Inflammatory macrophage (primary cell): ENCODE data around the gene GAPVD1.
"Not testable (repeated sequence)": the region's sequence is repeated elsewhere in the genome, so short reads cannot be mapped to it uniquely, and the experiment has no call there.

Experiments used
- DNase-seq, 2 donors: peaks; one replicate each; pipeline ENCODE4 v3.0.0-alpha.2; 2020 to 2022

The GAPVD1 gene

GRCh38 chr9:125376261-125377226, 114.9 kb downstream of the GAPVD1 start:
- DNase-seq, result no peak

DNA sequence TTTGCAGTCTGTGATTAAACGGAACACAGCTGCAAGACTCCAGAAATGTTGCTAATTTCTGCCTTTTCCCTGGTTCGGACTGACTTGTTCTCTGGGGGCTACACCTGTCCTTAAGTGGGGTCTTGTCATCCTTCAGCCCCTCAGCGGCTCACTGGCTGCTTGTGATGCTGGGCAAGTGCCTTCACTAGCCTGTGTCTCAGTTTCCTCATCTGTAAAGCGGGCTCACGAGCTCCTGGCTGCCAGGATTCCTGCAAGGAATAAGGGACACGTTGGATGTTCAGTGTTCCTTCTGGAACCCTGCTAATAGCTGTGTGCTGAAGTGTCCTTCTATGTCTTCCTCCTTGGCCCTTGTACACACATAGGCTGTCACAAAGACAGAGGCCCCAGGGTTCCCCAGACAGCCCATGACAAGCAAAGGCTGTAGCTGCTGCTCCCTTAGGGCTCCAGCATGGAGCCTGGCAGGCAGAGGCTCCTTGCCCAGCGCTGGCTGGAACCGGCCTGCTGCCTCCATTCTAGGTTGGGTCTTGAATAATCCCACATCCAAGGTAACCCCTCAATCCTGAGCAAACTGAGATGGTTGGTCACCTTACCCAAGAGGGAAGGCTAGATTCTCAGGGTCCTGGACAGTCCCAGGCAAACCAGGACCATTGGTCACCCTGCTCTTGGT, 116.1 kb downstream of the GAPVD1 start:
- DNase-seq, result no peak

- no peak for DNase-seq
Measured at GRCh38 chr9:125378778-125379177, 117.2 kb downstream of the GAPVD1 start.

DNA sequence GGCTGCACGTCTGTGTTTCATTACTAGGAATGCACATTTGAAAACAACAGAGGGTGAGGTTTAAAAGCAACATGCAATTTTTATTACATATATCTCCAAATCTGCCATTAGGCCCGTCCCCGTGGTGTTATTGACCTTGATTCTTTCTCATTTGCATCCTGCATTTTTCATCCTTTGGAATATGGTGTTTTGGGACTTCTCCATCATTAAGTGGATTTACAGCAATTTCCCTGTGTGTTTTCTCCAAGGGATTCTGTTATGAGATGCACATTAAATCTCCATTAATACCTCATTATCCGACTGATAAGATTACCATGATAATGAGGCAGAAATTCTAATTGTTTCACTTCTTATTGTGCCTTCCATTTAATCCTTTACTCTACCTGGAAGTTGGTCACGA, 117.6 kb downstream of the GAPVD1 start:
- DNase-seq, result no peak

DNA sequence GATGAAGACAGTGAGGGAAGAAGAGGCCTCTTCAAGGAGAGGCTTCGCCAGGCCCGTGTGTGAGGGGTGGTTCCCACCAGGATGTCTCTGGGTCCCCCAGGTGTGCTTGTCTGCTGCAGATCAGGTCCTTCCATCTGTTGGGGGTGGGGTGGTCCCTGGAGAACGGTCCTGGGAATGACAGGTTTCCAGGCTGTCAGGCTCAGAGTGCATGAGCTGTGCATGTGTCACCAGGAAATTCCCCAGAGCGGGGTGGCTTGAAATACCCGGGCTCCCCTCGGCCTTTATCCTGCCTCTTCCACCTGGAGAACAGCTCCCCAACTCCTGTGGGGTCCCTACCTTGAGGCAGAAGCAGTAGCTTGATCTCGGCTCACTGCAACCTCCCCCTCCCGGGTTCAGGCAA, 118.8 kb downstream of the GAPVD1 start:
- DNase-seq, result no peak

DNA sequence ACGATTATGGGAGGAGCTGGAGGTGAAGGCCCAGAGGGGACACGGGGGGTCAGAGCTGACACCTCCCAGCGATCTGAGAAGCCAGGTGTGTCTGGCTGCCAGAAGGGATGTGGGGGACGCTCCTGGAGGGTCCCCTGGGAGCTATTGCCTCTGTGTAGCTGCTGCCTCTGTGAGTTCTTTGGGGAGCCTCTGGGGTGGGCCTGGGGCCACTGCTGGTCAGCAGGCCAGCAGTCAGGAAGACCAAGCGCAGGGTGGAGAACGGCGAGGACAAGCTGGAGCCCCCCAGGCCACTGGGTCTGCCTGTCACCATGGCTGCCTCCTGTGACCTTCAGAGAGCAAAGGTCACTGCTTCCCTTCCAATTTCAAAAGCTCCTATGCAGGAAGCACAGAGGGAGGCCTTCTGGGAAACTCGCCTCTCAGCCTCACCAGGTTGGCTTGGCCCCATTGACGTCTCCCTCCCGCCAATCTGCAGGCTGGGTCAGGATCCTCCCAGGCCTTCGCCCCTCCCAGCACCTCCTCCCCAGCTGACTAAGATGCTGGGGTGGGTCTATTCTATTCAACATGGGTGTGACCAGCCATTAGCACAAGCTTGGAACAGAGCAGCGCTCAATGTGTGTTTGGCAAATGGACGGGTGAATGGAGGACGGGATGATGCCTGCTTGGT, 126.4 kb downstream of the GAPVD1 start:
- DNase-seq, result no peak

DNA sequence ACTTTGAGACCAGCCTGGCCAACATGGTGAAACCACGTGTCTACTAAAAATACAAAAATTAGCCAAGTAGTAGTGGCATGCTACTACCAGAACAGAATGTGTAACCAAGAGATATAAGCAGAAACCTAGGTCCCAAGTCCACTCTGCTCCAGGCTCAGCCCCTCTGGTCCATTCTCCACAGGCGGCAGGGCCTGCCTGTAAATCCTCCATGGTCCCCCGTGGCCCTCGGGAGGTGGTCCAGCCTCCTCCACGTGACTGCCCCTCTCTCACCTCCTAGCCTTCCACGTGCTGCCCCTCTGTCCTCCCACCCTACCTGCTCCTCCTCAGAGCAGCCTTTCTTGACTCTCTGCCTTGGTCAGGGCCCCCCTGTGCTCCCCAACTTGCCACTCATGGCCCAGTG, 127.4 kb downstream of the GAPVD1 start:
- no peak for DNase-seq

DNA sequence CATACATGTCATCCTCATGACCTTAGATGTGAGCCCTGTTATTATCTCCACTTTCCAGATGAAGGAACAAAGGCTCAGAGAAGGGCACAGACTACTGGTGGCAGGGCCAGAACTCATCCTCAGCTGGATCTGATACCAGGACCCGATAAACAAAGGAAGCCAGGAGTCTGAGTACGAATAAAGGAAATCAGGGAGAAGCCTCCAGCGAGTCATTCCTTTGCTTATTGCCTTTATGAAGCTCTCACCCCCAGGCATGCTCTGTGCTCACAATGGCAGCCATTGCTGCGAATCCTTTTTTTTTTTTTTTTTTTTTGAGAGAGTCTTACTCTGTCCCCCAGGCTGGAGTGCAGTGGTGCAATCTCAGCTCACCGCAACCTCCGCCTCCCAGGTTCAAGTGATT, 130.1 kb downstream of the GAPVD1 start:
- DNase-seq, result no peak

DNA sequence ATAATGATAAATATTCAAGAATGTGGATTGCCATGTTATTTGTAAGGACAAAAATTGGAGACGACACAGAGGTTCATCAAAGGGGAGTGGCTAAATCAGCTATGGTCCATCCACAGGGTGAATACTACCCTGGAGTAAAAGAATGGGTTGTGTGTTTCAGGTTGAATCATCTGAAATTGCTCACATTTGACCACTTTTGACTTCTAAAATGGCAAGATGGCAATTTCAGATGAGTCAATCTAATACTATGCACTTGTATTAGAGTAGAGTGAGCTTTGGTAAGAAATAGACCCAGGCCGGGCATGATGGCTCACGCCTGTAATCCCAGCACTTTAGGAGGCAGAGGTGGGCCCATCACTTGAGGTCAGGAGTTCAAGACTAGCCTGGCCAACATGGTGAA, 131.8 kb downstream of the GAPVD1 start:
- DNase-seq, result no peak

DNA sequence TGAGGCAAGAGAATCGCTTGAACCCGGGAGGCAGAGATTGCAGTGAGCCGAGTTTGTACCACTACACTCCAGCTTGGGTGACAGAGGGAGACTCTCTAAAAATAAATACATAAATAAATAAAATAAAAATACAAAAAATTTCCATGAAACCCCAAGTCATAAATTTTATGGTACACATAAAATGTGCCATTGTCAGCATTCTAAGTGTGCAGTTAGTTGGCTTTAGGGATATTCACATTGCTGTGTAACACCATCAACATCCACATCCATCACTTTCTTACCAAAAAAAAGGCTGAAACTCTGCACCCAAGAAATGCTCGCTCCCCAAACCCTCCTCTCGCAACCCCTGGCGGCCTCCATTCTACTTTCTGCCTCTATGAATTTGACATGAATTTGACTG, 135.2 kb downstream of the GAPVD1 start:
- no peak for DNase-seq

DNA sequence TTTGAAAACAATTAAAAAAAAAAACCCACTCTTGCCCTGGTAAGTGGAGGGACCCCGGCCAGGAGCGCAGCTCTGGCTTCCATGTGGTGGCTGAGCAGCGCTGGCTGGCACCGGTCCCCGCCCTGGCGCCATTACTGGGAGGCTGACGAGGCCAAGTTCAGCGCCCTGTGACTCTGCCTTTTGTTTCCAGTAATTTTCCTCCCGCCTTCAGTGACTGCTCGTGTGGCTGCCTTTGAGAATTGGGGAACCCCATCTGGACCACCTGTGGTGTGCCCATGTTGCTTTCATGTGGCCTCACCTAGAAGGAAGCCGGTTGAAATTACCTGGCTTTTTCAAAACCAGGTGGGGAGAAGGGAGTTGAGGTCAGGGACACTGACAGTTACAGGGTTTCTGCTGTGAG, 136.1 kb downstream of the GAPVD1 start:
- DNase-seq, result no peak

- no peak for DNase-seq
Measured at GRCh38 chr9:125398243-125398642, 136.6 kb downstream of the GAPVD1 start.

- no peak for DNase-seq
Measured at GRCh38 chr9:125399165-125399564, 137.5 kb downstream of the GAPVD1 start.

DNA sequence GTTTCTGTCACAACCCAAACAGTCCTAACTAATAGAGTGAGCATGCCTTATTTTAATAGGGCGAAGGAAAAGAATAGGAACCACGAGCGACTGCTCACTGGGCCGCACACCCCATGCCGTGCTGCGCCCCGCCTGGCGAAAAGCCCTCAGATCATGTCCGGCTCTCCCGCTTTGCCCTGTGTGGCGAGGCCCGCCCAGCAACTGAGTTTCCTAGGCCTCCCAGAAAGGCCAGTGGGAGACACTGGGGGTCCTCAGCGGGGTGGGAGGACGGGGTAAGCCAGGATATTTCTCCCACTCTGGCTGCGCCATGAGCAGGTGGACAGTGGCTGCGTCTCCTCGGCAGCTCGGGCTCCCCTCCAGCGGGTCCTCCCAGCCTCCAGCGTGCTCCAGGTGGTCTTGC, 138.0 kb downstream of the GAPVD1 start:
- no peak for DNase-seq

GRCh38 chr9:125400232-125400631, 138.6 kb downstream of the GAPVD1 start:
- not testable (repeated sequence) for DNase-seq

GRCh38 chr9:125400725-125401716, 139.4 kb downstream of the GAPVD1 start:
- DNase-seq, result no peak

DNA sequence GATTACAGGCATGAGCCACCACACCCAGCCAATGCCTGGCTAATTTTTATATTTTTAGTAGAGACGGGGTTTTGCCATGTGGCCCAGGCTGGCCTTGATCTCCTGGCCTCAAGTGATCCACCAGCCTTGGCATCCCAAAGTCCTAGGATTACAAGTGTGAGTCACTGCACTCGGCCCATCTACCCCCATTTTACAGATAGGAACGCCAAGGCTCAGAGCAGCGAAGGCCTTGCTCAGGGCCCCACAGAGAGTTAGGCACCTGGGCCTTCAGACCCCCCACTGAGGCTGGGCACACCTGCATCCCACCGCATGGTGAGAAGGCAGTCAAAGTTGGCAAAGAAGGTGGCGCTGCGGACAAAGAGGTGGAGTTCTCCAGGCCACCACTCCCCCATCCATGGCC, 143.1 kb downstream of the GAPVD1 start:
- no peak for DNase-seq

GRCh38 chr9:125405938-125406809, 144.5 kb downstream of the GAPVD1 start:
- peak; percentile 57 to 79 for DNase-seq

DNA sequence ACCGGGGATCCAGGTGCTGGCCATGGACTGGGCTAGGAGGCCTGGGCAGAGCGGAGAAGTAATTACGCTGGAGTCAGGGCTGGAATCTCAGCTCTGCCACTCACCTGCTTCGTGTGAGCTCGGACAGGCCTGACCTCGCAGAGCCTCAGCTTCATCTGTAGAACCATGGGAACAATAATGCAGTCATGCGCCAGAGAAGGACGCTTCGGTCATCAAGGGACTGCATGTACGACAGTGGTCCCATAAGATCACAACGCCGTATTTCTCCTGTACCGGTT, 145.1 kb downstream of the GAPVD1 start:
- DNase-seq, result no peak

GRCh38 chr9:125407432-125407973, 145.9 kb downstream of the GAPVD1 start:
- DNase-seq, result no peak
